GM12891 (cell line): ENCODE results near the gene ZDHHC8.

Experiments
- PAX5 ChIP-seq: IDR thresholded peaks from 2 replicates; pipeline ENCODE4 v1.6.1; 2011; ENCODE audit warnings: low read length, moderate library complexity, mild to moderate bottlenecking; ENCODE audit not compliant: insufficient read depth, severe bottlenecking
- POLR2A ChIP-seq: IDR thresholded peaks from 2 replicates; pipeline ENCODE4 v1.6.1; 2011; ENCODE audit warnings: low read depth, low read length, control low read depth
- POLR2AphosphoS5 ChIP-seq: IDR thresholded peaks from 2 replicates; pipeline ENCODE4 v1.6.1; 2011; ENCODE audit warnings: low read depth, low read length, control low read depth
- SPI1 ChIP-seq: IDR thresholded peaks from 2 replicates; pipeline ENCODE4 v1.6.1; 2011; ENCODE audit warnings: low read depth, low read length, control low read depth
- TAF1 ChIP-seq: IDR thresholded peaks from 2 replicates; pipeline ENCODE4 v1.6.1; 2011; ENCODE audit warnings: low read depth, low read length, control low read depth

DNA sequence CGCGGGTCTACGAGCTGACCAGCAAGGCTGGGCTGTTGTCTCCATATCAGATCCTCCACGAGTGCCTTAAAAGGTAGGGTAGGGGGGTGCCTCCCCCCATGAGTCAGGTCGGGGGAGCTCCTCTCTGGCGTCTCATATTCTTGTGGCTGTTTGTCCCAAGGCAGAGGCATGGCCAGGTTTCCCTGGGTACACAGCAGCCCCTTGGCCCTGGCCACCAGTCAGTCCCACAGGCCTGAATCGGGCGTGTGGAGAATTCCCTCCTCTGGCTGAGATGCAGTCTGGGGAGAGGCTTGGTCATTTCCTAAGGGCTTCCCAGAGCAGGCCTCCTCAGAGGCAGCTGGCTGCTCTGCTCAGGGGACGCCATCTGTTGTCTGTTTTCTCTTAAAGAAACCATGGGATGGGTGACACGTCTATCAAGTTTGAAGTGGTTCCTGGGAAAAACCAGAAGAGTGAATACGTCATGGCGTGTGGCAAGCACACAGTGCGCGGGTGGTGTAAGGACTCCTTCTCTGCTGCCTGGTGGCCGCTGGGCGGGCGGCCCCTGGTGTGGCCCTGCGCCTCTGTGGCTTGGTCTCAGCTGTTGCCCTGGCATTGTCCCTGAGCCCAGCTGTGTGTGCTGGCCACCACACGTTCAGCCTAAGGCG lies 25.3 kb upstream of the ZDHHC8 start:
- TF ChIP-seq POLR2A (no peak), PAX5 (no peak), POLR2AphosphoS5 (no peak), SPI1 (no peak), TAF1 (no peak)
